Keratinocyte (primary cell): Measurements from ENCODE around the gene FOXJ3. TPM values are rescaled to one million over a fixed set of nuclear protein-coding genes. Genes with fewer than 3 reads are reported as not detected.

Experiments used
- DNase-seq: peaks from one replicate; pipeline ENCODE4 v3.0.0-alpha.2; 2011; ENCODE audit warnings: low read depth, missing footprints, low spot score
- FAIRE-seq: peaks from 2 replicates; lab custom pipeline; 2011; peaks lifted over from hg19 to GRCh38; lab: Jason Lieb, UNC
- H2AFZ ChIP-seq: 2 replicates; pipeline ENCODE4 v1.6.0; 2012; ENCODE audit warnings: low read length, control low read depth, inconsistent platforms; ENCODE audit not compliant: control insufficient read depth
- H3K27ac ChIP-seq: 2 replicates; pipeline ENCODE4 v1.5.1; 2011; ENCODE audit warnings: low read length; ENCODE audit not compliant: control insufficient read depth, insufficient read depth
- H3K27me3 ChIP-seq: 3 replicates; pipeline ENCODE4 v1.6.0; 2011; ENCODE audit warnings: low read length; ENCODE audit not compliant: control insufficient read depth, insufficient read depth; ENCODE audit errors: extremely low read depth
- H3K36me3 ChIP-seq, 2 experiments: 2 replicates in 1 of 2; 3 replicates in 1 of 2; pipeline ENCODE4 v1.5.1; 2011; ENCODE audit warnings: low read length in 2 of 2, mild to moderate bottlenecking in 1 of 2; ENCODE audit not compliant: control insufficient read depth in 2 of 2, insufficient read depth in 2 of 2; ENCODE audit errors: extremely low read depth in 1 of 2
- H3K4me1 ChIP-seq: 3 replicates; pipeline ENCODE4 v1.5.1; 2011; ENCODE audit warnings: low read length; ENCODE audit not compliant: control insufficient read depth, insufficient read depth; ENCODE audit errors: extremely low read depth
- H3K4me2 ChIP-seq: 3 replicates; pipeline ENCODE4 v1.6.0; 2011; ENCODE audit warnings: low read depth, low read length; ENCODE audit not compliant: control insufficient read depth, insufficient read depth; ENCODE audit errors: extremely low read depth
- H3K4me3 ChIP-seq, 3 experiments: fragments of 200-600 bp in 1 of 3; sonication (generic) in 1 of 3; 2 replicates in 2 of 3; 3 replicates in 1 of 3; pipeline ENCODE4 v1.5.1; 2011 to 2016; ENCODE audit warnings: low read length in 3 of 3, mild to moderate bottlenecking in 3 of 3, control low read depth in 2 of 3, inconsistent platforms in 1 of 3, low read depth in 1 of 3, mixed read lengths in 1 of 3, mixed run types in 1 of 3, moderate library complexity in 1 of 3; ENCODE audit not compliant: control insufficient read depth in 2 of 3, insufficient read depth in 2 of 3; ENCODE audit errors: extremely low read depth in 1 of 3
- H3K79me2 ChIP-seq: 2 replicates; pipeline ENCODE4 v1.6.0; 2012; ENCODE audit warnings: low read length; ENCODE audit not compliant: control insufficient read depth, insufficient read depth
- H3K9ac ChIP-seq: 3 replicates; pipeline ENCODE4 v1.6.0; 2011; ENCODE audit warnings: low read length; ENCODE audit not compliant: control insufficient read depth, insufficient read depth; ENCODE audit errors: extremely low read depth
- H3K9me1 ChIP-seq: 3 replicates; pipeline ENCODE4 v1.6.0; 2011; ENCODE audit warnings: low read length; ENCODE audit not compliant: control insufficient read depth, insufficient read depth; ENCODE audit errors: extremely low read depth
- H3K9me3 ChIP-seq: 2 replicates; pipeline ENCODE4 v1.5.1; 2012; ENCODE audit warnings: low read depth, low read length; ENCODE audit not compliant: control insufficient read depth
- H4K20me1 ChIP-seq: 3 replicates; pipeline ENCODE4 v1.6.0; 2011; ENCODE audit warnings: low read length; ENCODE audit not compliant: control insufficient read depth, insufficient read depth; ENCODE audit errors: extremely low read depth
- EZH2 ChIP-seq: IDR thresholded peaks from one replicate; pipeline ENCODE4 v1.6.1; 2012; ENCODE audit warnings: inconsistent platforms, mild to moderate bottlenecking, low read length, moderate library complexity
- dilution Hi-C: fragments of 300-500 bp; cut with MboI; formaldehyde crosslinking; loops from one replicate; pipeline ENCODE4 v1.7.0; 2020; ENCODE audit warnings: low sequenced_read_pairs; ENCODE audit not compliant: extremely low pct_ligation_motif_present
- polyA plus RNA-seq, 5 experiments: library from polyadenylated mRNA; depleted of rRNA in 3 of 5; stranded (reverse) in 3 of 5; stranded (forward) in 1 of 5; unstranded in 1 of 5; fragments of >200 nt; gene quantifications; 1 replicate in 1 of 5; 2 replicates in 3 of 5; 3 replicates in 1 of 5; pipeline versions ENCODE4 v1.2.1 to v1.2.3, GENCODE V29; 2011 to 2012; ENCODE audit warnings: missing spikeins in 2 of 5, low read depth in 1 of 5, low replicate concordance in 1 of 5
- TF ChIP-seq, protein P1 (sequence below), 3 experiments: IDR thresholded peaks in 1 of 3; conservative IDR thresholded peaks in 1 of 3; optimal IDR thresholded peaks in 1 of 3; 2 replicates in 2 of 3; 3 replicates in 1 of 3; pipeline versions ENCODE3 to v1.5.1; 2011; ENCODE audit warnings: low read length in 3 of 3, mild to moderate bottlenecking in 3 of 3, moderate library complexity in 2 of 3, control low read depth in 1 of 3, inconsistent platforms in 1 of 3; ENCODE audit not compliant: insufficient read depth in 2 of 3; ENCODE audit errors: extremely low read depth in 1 of 3

FOXJ3 gene
- polyA plus RNA-seq, 1 donor (not counting 4 experiments of a cell fraction or from before 2014, with no cell fraction given) = 40.2 TPM

DNA sequence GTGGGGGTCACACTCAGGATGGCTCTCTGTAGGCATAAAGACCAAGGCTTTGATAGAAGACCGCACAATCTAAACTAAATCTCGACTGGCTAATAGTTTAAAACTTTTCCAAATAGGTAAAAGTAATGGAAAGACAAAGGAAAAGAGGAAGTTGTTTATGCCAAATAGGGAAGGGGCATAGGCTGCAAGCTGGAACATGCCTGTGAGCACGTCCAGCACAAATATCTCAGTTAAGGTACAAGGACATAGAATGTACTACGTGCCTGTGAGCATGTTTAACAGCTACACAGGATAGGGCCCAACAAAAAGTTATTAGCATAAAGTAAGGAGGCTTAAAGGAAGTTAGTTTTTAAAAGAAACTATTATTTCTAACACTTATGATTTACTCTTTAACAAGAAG, 142.9 kb downstream of the FOXJ3 start:
- no peak for TF ChIP-seq EZH2
- Histone ChIP-seq H3K4me2 (peak overlapping the region; percentile 23), H3K9me1 (no peaks in the 10 kb centered on the region), H3K4me3 (no peak overlapping the region), H3K36me3 (peaks cover 6 to 26% of the 10 kb centered on the region in 2 experiments), H4K20me1 (no peaks in the 10 kb centered on the region), H3K9ac (no peak overlapping the region), H3K79me2 (peaks cover 2% of the 10 kb centered on the region), H3K27ac (peak overlapping the region; percentile 3), H3K27me3 (no peaks in the 10 kb centered on the region), H2AFZ (no peak overlapping the region), H3K4me1 (peaks cover 15% of the 10 kb centered on the region), H3K9me3 (no peaks in the 10 kb centered on the region)
- DNase-seq (no peak), FAIRE-seq (peak; percentile 69)
- dilution Hi-C loops = no loop called here

DNA sequence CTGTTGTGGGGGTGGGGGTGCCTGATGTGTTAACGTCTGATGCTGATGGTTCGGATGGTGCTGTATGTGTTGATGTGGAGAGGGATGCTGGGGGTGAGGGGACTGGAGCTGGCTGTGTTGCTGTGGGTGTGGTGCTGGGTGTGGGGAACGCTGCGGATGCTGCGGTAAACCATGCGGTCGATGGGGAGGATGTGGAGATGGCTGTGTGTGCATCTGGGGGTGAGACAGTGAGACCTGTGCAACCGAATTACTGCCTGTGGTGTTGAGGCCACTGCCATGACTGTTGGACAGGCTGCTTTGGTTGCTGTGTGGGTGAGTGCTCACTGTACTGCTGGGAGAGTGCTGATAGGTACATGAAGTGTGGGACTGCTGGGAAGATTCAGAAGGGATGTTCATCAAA, 143.7 kb downstream of the FOXJ3 start:
- no peak for FAIRE-seq
- dilution Hi-C loops = no loop called here

More for the DNA sequence above, 143.7 kb downstream of the FOXJ3 start:
- no peak overlapping the region for H3K4me3 ChIP-seq
- H3K9me1 ChIP-seq = no peaks in the 10 kb centered on the region
- peaks cover 15% of the 10 kb centered on the region for H3K4me1 ChIP-seq
- DNase-seq = no peak
- H3K79me2 ChIP-seq = peaks cover 2% of the 10 kb centered on the region
- H3K36me3 ChIP-seq = peaks cover 8 to 28% of the 10 kb centered on the region in 2 experiments
- H3K27me3 ChIP-seq = no peaks in the 10 kb centered on the region
- H3K4me2 ChIP-seq = no peak overlapping the region
- no peak overlapping the region for H3K27ac ChIP-seq
- no peak overlapping the region for H3K9ac ChIP-seq
- no peak for TF ChIP-seq EZH2
- TF ChIP-seq, protein P1, sequence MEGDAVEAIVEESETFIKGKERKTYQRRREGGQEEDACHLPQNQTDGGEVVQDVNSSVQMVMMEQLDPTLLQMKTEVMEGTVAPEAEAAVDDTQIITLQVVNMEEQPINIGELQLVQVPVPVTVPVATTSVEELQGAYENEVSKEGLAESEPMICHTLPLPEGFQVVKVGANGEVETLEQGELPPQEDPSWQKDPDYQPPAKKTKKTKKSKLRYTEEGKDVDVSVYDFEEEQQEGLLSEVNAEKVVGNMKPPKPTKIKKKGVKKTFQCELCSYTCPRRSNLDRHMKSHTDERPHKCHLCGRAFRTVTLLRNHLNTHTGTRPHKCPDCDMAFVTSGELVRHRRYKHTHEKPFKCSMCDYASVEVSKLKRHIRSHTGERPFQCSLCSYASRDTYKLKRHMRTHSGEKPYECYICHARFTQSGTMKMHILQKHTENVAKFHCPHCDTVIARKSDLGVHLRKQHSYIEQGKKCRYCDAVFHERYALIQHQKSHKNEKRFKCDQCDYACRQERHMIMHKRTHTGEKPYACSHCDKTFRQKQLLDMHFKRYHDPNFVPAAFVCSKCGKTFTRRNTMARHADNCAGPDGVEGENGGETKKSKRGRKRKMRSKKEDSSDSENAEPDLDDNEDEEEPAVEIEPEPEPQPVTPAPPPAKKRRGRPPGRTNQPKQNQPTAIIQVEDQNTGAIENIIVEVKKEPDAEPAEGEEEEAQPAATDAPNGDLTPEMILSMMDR (optimal IDR thresholded peaks at IDR 0.05 in 1 of 3, IDR thresholded peaks at IDR 0.05 in 1 of 3, conservative IDR thresholded peaks at IDR 0.05 in 1 of 3; ENCODE audit: extremely low read depth in 1 of 3, insufficient read depth in 2 of 3, low read length in 3 of 3) = no peak
- H2AFZ ChIP-seq = no peak overlapping the region
- H4K20me1 ChIP-seq = no peaks in the 10 kb centered on the region
- no peaks in the 10 kb centered on the region for H3K9me3 ChIP-seq
